ENCODE measurements around the gene PALD1.

DNA sequence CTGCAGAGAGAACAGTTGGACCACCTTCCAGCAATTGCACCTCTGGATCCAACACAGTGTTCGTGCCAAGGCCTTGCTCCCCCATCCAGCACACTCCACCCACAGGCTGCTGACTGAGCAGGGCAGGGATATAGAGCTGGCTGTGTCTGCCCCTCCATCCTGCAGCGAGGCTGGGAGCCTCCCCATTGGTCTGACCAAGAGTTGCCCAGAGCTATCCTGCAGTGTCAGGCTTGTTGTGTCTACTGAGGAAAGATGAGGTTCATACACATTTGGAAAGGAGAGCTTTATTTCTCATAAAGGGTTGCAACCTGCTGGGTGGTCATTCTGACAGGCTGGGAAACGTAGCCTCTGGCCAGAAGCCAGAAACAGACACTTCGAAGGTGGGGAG is 96.9 kb downstream of the PALD1 start:
- TF ChIP-seq EP300 (IDR thresholded peaks at IDR 0.05; ENCODE audit: borderline replicate concordance) = no peak
- no peak for TF ChIP-seq EGR1 (IDR thresholded peaks at IDR 0.05)
- TF ChIP-seq YY1 (IDR thresholded peaks at IDR 0.05; ENCODE audit: low read depth) = no peak
- TF ChIP-seq TAF1 (IDR thresholded peaks at IDR 0.05; ENCODE audit: low read depth) = no peak
- TF ChIP-seq TCF12 (IDR thresholded peaks at IDR 0.05; ENCODE audit: low read depth) = no peak
- TF ChIP-seq, protein P1, sequence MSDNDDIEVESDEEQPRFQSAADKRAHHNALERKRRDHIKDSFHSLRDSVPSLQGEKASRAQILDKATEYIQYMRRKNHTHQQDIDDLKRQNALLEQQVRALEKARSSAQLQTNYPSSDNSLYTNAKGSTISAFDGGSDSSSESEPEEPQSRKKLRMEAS (IDR thresholded peaks at IDR 0.05) = no peak

All from Ishikawa (cell line).